SU-DHL-6 (cell line): ENCODE measurements around the gene PLSCR4.

Experiments
- CTCF ChIP-seq: fragments of 200-600 bp; sonication (generic); IDR thresholded peaks from one replicate; pipeline ENCODE4 v1.5.1; 2017; ENCODE audit warnings: antibody characterized with exemption, mild to moderate bottlenecking, low read length, moderate library complexity; ENCODE audit not compliant: insufficient read depth, poor library complexity, severe bottlenecking
- EZH2phosphoT487 ChIP-seq: fragments of 200-600 bp; sonication (generic), shearing (Covaris generic); conservative IDR thresholded peaks from 2 replicates; pipeline ENCODE4 v1.6.1; 2018; ENCODE audit warnings: mild to moderate bottlenecking, antibody characterized with exemption, low read length, moderate library complexity, mixed read lengths

GRCh38 chr3:146178006-146178689 is 72.8 kb downstream of the PLSCR4 start:
- TF ChIP-seq CTCF = no peak
- no peak for TF ChIP-seq EZH2phosphoT487
